Measurements from ENCODE around the gene BRSK2.
"Not testable (repeated sequence)": the region's sequence is repeated elsewhere in the genome, so short reads cannot be mapped to it uniquely, and the experiment has no call there.

The BRSK2 gene

GRCh38 chr11:1389932-1390568 lies at the start of gene BRSK2:
BRSK2 (plus strand) TSS chr11:1389934; CDS start chr11:1390285, 351 bp downstream.
- FAIRE-seq (no peak), DNase-seq (ENCODE audit: extremely low spot score, insufficient read length, low read depth) (no peak)

DNA sequence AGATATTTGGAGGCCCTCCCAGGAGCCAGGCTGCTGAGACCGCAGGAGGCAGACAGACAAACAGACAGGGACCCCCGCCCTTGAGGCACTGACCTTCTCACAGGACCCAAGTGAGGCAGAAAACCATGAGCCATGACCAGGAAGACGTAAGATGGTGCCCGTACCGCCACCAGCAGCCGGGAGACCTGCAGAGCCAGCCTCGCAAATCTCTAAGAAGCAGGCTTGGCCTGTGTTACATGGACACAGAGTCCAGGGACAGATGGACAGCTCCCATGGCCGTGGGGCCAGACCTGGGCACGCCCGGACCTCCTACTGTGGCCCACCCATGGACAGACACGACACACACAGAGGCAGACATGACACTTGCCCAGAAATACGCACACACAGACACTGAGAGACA lies 49.6 kb upstream of the BRSK2 start:
- DNase-seq (ENCODE audit: extremely low spot score, insufficient read length, low read depth), result no peak
- no peak for FAIRE-seq

DNA sequence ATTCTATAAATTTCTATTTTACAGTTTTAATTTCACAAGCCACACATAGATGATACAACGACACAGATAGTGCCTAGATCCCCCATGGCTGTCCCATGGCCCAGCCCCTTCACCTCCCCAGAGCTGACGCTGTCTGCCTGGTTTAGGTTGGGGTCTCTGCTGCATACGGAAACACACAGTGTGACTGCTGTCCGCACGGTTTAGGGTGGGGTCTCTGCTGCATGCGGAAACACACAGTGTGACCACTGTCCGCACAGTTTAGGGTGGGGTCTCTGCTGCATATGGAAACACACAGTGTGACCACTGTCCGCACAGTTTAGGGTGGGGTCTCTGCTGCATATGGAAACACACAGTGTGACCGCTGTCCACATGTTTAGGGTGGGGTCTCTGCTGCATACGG lies 48.5 kb upstream of the BRSK2 start:
- not testable (repeated sequence) for FAIRE-seq

GRCh38 chr11:1341928-1342524 lies 47.7 kb upstream of the BRSK2 start:
- DNase-seq (ENCODE audit: extremely low spot score, insufficient read length, low read depth), result no peak
- FAIRE-seq, result no peak

More for the DNA sequence above, 48.5 kb upstream of the BRSK2 start:
- not testable (repeated sequence) for DNase-seq (ENCODE audit: extremely low spot score, insufficient read length, low read depth)

DNA sequence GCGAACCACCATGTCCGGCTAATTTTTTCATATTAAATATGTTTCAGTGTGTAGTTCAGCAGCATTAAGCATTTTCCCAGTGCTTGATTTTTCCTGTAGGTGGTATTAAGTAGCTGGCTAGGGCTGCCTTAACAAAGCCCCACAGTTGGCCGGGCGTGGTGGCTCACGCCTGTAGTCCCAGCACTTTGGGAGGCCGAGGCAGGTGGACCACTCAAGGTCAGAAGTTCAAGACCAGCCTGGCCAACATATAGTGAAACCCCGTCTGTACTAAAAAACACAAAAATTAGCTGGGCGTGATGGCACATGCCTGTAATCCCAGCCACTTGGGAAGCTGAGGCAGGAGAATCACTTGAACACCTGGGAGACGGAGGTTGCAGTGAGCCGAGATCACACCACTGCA lies 46.8 kb upstream of the BRSK2 start:
- FAIRE-seq, result no peak
- DNase-seq (ENCODE audit: extremely low spot score, insufficient read length, low read depth), result no peak

- no peak for FAIRE-seq
- no peak for DNase-seq (ENCODE audit: extremely low spot score, insufficient read length, low read depth)
Observed at GRCh38 chr11:1343391-1344055, 46.2 kb upstream of the BRSK2 start.

GRCh38 chr11:1344056-1344635 lies 45.6 kb upstream of the BRSK2 start:
- FAIRE-seq, result no peak
- no peak for DNase-seq (ENCODE audit: extremely low spot score, insufficient read length, low read depth)

DNA sequence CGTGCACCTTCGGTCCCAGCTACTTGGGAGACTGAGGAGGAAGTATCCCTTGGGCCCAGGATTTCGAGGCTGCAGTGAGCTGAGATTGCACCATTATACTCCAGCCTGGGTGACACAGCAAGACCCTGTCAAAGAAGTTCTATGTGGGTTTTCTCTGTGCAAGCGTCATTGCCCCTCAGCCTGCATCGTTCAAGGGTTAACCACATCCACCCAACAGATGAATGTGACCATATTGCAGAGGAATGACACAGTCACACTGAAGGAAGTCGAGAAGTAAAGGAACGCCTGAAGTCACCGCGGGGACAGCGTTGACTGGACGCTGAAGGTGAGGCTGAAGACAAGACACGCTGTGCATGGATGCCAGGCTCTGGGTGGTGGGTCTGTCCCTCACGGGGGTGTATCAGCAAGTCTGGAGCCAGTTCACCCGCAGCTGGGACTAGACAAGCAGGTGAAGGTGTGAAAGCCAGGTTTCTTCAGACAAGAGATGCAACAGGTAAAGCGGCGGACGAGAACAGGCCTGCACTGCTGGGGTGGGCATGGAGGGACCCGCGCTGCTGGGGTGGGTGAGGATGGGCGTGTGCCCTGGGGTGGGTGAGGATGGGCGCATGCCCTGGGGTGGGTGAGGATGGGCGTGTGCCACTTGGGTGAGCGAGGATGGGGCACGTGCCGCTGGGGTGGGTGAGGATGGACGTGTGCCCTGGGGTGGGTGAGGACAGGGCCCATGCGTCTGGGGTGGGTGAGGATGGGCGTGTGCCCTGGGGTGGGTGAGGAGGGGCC lies 43.8 kb upstream of the BRSK2 start:
- FAIRE-seq (no peak), DNase-seq (ENCODE audit: extremely low spot score, insufficient read length, low read depth) (no peak)

DNA sequence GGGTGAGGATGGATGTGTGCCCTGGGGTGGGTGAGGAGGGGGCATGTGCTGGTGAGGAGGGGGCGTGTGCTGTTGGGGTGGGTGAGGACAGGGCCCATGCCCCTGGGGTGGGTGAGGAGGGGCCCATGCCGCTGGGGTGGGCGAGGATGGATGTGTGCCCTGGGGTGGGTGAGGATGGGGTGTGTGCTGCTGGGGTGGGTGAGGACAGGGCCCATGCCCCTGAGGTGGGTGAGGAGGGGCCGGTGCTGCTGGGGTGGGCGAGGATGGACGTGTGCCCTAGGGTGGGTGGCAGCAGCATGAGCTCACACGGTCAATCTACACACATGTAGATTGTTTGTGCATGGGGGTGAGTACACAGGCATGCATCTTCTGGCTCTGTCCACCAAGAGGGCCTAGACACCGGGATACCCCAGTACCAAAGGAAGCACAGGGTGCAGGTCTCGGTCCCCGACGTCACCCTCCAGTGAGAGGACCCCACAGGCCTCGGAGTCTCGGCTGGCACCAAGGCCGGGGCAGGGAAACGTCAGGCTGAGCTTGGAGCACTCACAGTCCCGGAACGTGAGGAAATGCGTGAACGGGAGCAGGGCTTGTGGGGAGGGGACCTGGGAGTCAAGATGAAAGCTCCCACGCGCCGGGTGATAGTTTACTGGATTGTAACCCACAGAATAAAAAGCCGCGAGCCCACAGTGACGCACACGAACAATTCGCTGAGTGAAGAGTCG lies 42.9 kb upstream of the BRSK2 start:
- DNase-seq (ENCODE audit: extremely low spot score, insufficient read length, low read depth) (no peak), FAIRE-seq (no peak)

DNA sequence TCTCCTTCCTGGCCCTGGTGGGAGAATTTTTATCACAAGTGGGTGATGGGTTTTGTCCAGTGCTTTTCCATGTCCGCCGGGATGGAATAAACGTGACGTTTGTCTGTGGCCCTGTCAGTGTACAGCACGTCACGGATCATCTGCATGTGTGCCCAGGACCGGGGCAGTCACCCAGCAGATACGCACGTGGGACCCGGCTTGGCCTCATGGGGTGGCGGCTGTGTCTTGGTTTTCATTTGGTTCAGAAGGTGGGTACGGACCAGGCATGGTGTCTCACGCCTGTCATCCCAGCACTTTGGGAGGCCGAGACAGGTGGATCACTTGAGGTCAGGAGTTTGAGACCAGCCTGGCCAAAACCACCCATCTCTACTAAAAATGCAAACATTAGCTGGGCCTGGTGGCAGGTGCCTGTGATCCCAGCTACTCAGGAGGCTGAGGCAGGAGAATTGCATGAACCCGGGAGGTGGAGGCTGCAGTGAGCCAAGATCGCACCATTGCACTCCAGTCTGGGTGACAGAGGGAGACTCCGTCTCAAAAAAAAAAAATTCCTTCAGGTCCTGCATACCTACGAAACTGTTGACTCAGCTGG lies 42.2 kb upstream of the BRSK2 start:
- DNase-seq (ENCODE audit: extremely low spot score, insufficient read length, low read depth); FAIRE-seq: not testable (repeated sequence)

- FAIRE-seq, result no peak
Observed at GRCh38 chr11:1348146-1348795, 41.5 kb upstream of the BRSK2 start.

DNA sequence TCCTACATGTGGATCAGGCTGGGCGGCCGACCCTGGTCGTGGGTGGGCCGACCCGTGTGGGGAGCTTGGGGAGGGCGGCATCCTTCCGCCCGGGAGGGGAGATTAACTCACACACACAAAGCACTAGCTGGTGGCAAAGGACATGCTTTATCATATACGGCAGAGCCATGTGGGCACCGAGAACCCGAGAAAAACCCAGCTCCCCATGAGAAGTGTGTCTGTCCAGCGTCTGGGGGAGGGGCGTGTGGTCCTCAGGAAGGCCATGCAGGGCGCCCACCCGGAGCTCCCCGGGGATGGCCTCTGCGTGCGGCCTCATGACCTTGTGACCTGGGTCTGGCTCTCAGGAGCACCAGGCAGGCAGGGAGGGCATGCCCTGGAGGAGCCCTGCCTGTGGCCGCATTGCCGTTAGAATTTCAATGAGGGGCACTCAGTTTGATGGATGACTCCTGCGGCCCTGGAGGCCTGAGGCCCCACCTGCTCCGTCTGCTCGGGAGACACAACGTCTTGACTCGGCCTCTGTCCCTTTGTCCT lies 40.9 kb upstream of the BRSK2 start:
- FAIRE-seq (no peak), DNase-seq (ENCODE audit: extremely low spot score, insufficient read length, low read depth) (no peak)

More at GRCh38 chr11:1348146-1348795, 41.5 kb upstream of the BRSK2 start:
- DNase-seq (ENCODE audit: extremely low spot score, insufficient read length, low read depth), result no peak

GRCh38 chr11:1349327-1350041 lies 40.2 kb upstream of the BRSK2 start:
- DNase-seq (ENCODE audit: extremely low spot score, insufficient read length, low read depth), result no peak
- no peak for FAIRE-seq

DNA sequence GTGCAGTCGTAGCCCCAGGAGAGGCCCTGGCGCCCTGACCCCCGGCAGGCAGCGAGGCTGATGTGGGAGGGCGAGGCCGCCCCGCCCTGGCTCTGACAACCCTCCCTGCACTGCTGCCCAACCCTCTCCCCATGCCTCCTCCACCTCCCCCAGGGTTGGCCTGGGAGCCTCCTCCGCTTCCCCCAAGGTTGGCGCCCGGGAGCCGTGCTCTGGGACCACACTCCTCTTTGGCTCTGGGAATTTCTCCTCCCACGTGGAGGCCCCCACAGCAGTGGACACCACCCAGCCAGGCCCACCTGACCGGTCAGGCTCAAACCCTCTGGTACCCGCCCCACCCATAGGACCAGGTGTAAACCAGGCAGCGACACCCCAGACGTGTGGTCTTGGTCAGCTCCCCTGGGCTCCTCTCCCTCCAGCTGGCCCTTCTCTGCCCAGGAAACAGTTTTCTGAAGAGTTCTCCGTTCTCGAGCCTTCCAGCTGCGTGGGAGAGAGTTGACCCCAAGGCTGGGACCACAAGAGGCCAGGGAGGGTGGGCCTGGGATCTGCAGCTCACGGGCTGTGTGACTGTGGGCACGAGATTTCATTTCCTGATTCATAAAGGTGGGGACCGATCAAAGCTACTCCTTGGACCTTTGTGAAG lies 39.5 kb upstream of the BRSK2 start:
- FAIRE-seq (no peak), DNase-seq (ENCODE audit: extremely low spot score, insufficient read length, low read depth) (no peak)

DNA sequence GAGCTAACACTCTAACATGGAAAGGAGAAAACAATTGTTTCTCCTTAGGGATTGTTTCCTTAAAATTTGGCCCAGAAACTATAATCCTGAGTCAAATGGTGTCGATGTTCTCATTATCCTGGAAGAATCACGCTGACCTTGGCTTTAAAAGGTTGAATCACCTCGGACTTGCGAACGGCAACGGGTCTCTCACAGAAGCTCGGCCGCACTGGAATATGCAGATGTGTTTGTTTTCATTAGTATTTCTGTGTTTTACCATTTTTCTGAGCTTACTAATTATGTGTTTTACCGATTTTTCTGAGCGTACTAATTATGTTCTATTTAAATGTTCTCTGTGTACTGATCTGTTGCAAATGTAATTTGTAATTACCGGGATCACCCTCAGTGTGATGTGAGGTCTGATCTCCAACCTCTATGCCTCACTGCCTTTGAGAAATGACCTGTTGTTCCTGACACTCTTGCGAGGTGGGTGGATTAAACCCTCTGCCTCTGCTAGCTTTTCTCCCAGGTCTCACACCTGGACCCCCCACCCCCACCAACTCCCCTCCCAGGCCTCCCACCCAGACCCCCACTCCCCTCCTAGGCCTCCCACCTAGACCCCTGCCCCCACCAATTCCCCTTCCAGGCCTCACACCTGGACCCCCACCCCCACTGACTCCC lies 38.3 kb upstream of the BRSK2 start:
- FAIRE-seq (no peak), DNase-seq (ENCODE audit: extremely low spot score, insufficient read length, low read depth) (no peak)

DNA sequence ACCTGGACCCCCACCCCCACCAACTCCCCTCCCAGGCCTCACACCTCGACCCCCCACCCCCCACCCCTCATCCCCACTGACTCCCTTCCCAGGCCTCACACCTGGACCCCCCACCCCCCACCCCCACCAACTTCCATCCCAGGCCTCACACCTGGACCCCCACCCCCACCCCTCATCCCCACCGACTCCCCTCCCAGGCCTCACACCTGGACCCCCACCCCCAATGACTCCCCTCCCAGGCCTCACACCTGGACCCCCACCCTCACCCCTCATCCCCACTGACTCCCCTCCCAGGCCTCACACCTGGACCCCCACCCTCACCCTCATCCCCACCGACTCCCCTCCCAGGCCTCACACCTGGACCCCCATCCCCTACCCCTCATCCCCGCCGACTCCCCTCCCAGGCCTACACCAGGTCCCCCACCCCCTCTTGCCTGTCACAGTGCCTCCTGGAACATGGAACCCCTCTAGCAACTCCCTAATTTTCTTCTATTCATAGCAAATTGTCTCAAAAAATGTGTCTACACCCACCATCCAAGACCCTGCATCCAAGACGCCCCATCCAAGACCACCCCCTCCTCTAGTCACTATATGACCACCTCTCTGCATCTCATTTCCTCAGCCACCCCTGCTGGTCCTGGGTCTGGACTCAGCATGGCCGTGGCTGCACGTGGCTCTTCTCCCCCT lies 36.9 kb upstream of the BRSK2 start:
- DNase-seq (ENCODE audit: extremely low spot score, insufficient read length, low read depth), result no peak
- FAIRE-seq, result no peak
